Measurements from ENCODE around the gene MCOLN1. TPM values are rescaled to one million over a fixed set of nuclear protein-coding genes. Genes with fewer than 3 reads are reported as not detected.
A peak's percentile ranks its signal among the peaks of the same experiment; 100 is the strongest.

MCOLN1 gene
- total and polyA plus RNA-seq, 2 of the 8 experiments (the other 6 are each of a cell fraction or from before 2014, with no cell fraction given) = 19.1 to 40.0 TPM

GRCh38 chr19:7550987-7551761, 28.8 kb downstream of the MCOLN1 start:
- no peak overlapping the region for H3K27ac ChIP-seq (ENCODE audit: low read depth, low read length)
- no peak overlapping the region for H2AK5ac ChIP-seq (ENCODE audit: low read depth, low read length)
- POLR2A ChIA-PET (ENCODE audit: partially characterized antibody) = interaction anchor here (0.7 to 1.6 kb wide), 8 partner anchors 9 to 90 kb away, joined by 3 to 10 read pairs (median 4); partner anchors contain the start of genes MCOLN1 and PNPLA6
- H4K5ac ChIP-seq (ENCODE audit: insufficient read length, low read depth, low read length) = no peak overlapping the region
- no peak overlapping the region; a peak in 1 of 7 replicates for H3K9ac ChIP-seq (replicated peaks in 1 of 4; ENCODE audit: extremely low read depth in 1 of 4, low read depth in 3 of 4, low read length in 3 of 4)
- peaks cover 0 to 11% (median 8%) of the 10 kb centered on the region in 4 experiments; a peak in 5 of 7 replicates for H3K4me1 ChIP-seq (replicated peaks in 1 of 4; ENCODE audit: control insufficient read depth in 3 of 4, insufficient read depth in 4 of 4, low read length in 3 of 4)
- H3K27me3 ChIP-seq (replicated peaks in 1 of 4; ENCODE audit: control insufficient read depth in 3 of 4, extremely low read depth in 1 of 4, insufficient read depth in 3 of 4, low read length in 3 of 4) = no peaks in the 10 kb centered on the region
- 0 out of 2 replicates have a peak overlapping the region, but pooled peaks have one; percentile 14 for H2BK12ac ChIP-seq (ENCODE audit: low read depth, low read length)
- no peak overlapping the region for H2AFZ ChIP-seq (ENCODE audit: low read length)
- 15% methylated on average over 38 of the region's 51 CpGs; no CpG with 5 or more reads in 1 of the 2 experiments for WGBS, 2 experiments (ENCODE audit: extremely low coverage in 1 of 2, insufficient coverage in 1 of 2, insufficient read length in 1 of 2, insufficient replicate concordance in 2 of 2, low coverage in 1 of 2, low lambda C conversion rate in 2 of 2, missing lambda C conversion rate in 1 of 2)
- CTCF ChIA-PET (ENCODE audit: partially characterized antibody) = interaction anchor here (0.6 to 1.3 kb wide), 5 partner anchors 9 to 249 kb away, joined by 3 to 5 read pairs (median 3); no protein-coding TSS in a partner anchor
- peak overlapping the region; percentile 44 for H2BK5ac ChIP-seq (ENCODE audit: low read depth, low read length)
- FAIRE-seq (peak; percentile 100), DNase-seq (ENCODE audit: low read depth in 1 of 2, low spot score in 2 of 2) (peak; percentile 93)
- H3K36me3 ChIP-seq (ENCODE audit: control insufficient read depth in 2 of 4, insufficient read depth in 4 of 4, low read length in 3 of 4) = peaks cover 0 to 11% (median 4%) of the 10 kb centered on the region in 4 experiments; a peak in 4 of 8 replicates
- no peak overlapping the region for H2BK15ac ChIP-seq (ENCODE audit: low read length)
- no peak overlapping the region; the same call in 1 of the 2 replicates for H3K18ac ChIP-seq (ENCODE audit: extremely low read depth, low read length)
- H3K56ac ChIP-seq (replicated peaks; ENCODE audit: insufficient read length, low read depth, low read length) = no peak overlapping the region
- H2BK20ac ChIP-seq (ENCODE audit: low read length) = no peak overlapping the region
- H3K23ac ChIP-seq (ENCODE audit: insufficient read length) = no peak overlapping the region
- no peak overlapping the region for H3K4ac ChIP-seq (replicated peaks; ENCODE audit: insufficient read length, low read depth, low read length)
- H2BK120ac ChIP-seq (replicated peaks; ENCODE audit: low read depth, low read length) = no peak overlapping the region
- H3K14ac ChIP-seq (ENCODE audit: insufficient read length) = no peak overlapping the region
- H3K4me2 ChIP-seq (ENCODE audit: insufficient read depth in 1 of 2, low read depth in 2 of 2, low read length in 2 of 2) = peak overlapping the region; percentile 66 to 71
- H4K91ac ChIP-seq (replicated peaks; ENCODE audit: insufficient read length, low read length) = no peak overlapping the region
- no peaks in the 10 kb centered on the region for H4K20me1 ChIP-seq (replicated peaks in 1 of 2; ENCODE audit: control insufficient read depth in 1 of 2, insufficient read depth in 2 of 2, low read length in 2 of 2)
- H4K8ac ChIP-seq (ENCODE audit: extremely low read depth, insufficient read depth, low read length) = no peak overlapping the region; the same call in 1 of the 2 replicates
- H3K9me3 ChIP-seq (ENCODE audit: insufficient read depth in 2 of 2, low read depth in 1 of 2, low read length in 1 of 2) = no peaks in the 10 kb centered on the region
- H3K4me3 ChIP-seq (ENCODE audit: extremely low read depth in 1 of 4, insufficient read depth in 2 of 4, low read depth in 3 of 4, low read length in 4 of 4) = peak overlapping the region in 3 of 4 experiments; percentile 39 to 63 (median 42); a peak in 7 of 8 replicates
- no peaks in the 10 kb centered on the region for H3K79me2 ChIP-seq (ENCODE audit: control insufficient read depth in 1 of 2, insufficient read depth in 2 of 2, low read length in 2 of 2)
- H3K23me2 ChIP-seq (ENCODE audit: low read depth, low read length) = peaks cover 2% of the 10 kb centered on the region; the same call in 1 of the 2 replicates
- H3K79me1 ChIP-seq (ENCODE audit: low read depth, low read length) = no peaks in the 10 kb centered on the region
- TF ChIP-seq CBX8 (IDR thresholded peaks at IDR 0.05; ENCODE audit: borderline replicate concordance, low read depth, low read length) (no peak), RNF2 (IDR thresholded peaks at IDR 0.05; ENCODE audit: borderline replicate concordance, low read depth, low read length, missing control alignments, poor library complexity, severe bottlenecking) (no peak), TCF12 (IDR thresholded peaks at IDR 0.05; ENCODE audit: low read depth, low read length) (no peak), HDAC2 (IDR thresholded peaks at IDR 0.05; ENCODE audit: borderline replicate concordance in 1 of 2, low read depth in 2 of 2, low read length in 2 of 2) (no peak), TEAD4 (IDR thresholded peaks at IDR 0.05; ENCODE audit: low read depth, low read length) (peak; percentile 64; the same call in 1 of the 2 replicates), CTBP2 (IDR thresholded peaks at IDR 0.05; ENCODE audit: borderline replicate concordance, insufficient read depth, insufficient read length, low read length) (no peak), SP2 (IDR thresholded peaks at IDR 0.05; ENCODE audit: low read length) (no peak), SIRT6 (IDR thresholded peaks at IDR 0.05; ENCODE audit: low read length) (no peak), EZH2 (IDR thresholded peaks at IDR 0.05; ENCODE audit: low read depth, low read length, severe bottlenecking) (no peak), CHD2 (IDR thresholded peaks at IDR 0.05; ENCODE audit: low read length) (peak; percentile 81), EGR1 (IDR thresholded peaks at IDR 0.05; ENCODE audit: borderline replicate concordance, low read depth, low read length) (no peak)
